Measurements from ENCODE around the gene PIP4K2C. TPM values are rescaled to one million over a fixed set of nuclear protein-coding genes. Genes with fewer than 3 reads are reported as not detected.

PIP4K2C gene
- total and polyA plus RNA-seq, 2 experiments from 2014 or later, result 10.8 to 30.6 TPM

DNA sequence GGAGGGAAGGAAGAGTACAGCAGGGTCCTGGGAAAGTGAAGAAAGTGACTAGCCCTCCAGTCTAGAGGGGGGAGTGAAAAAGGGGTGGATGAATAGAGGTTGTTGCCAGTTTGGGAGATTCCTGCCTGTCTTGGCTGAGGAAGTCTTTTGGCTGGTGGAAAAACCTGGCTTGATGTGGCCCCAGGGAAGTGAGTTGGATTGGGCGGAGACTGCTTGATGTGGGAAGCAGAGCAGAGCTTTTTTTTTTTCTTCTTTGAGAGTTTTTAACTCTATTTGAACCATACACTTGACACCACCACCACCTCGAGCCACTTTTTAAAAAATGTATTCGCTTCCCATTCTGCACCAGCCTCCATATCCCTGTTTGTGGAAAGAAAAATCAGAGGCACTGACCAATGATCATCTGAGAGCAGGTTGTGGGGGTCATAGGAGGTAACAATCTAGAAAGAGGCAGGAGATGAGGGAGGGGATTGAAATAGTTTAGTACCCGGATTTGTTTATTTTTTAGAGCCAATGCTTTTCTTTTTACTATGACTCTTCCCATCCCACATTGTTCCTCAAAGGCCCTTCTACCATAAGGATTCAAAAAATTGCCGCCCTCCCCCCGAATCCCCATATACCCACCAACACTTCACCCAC lies 12.9 kb downstream of the PIP4K2C start:
- H3K27me3 Mint-ChIP-seq (ENCODE audit: insufficient read depth, low read depth, poor library complexity), result peaks cover 23% of the 10 kb centered on the region
- Histone ChIP-seq H3K4me1 (ENCODE audit: insufficient read depth) (peaks cover 24% of the 10 kb centered on the region), H3K27me3 (ENCODE audit: insufficient read depth) (0 out of 2 replicates have a peak, but pooled peaks cover 6% of the 10 kb centered on the region), H3K79me2 (replicated peaks; ENCODE audit: insufficient read depth) (peaks cover 12% of the 10 kb centered on the region), H3K4me2 (peak overlapping the region; percentile 96), H4K20me1 (replicated peaks; ENCODE audit: insufficient read depth) (no peaks in the 10 kb centered on the region; the same call in none of the 2 replicates), H2AFZ (peak overlapping the region; percentile 97), H3K4me3 (peak overlapping the region; percentile 93), H3K36me3 (ENCODE audit: insufficient read depth) (peaks cover 16% of the 10 kb centered on the region), H3K27ac (ENCODE audit: low read depth) (peak overlapping the region; percentile 48; the same call in 1 of the 2 replicates), H3F3A (replicated peaks; ENCODE audit: low read depth) (peaks cover 5% of the 10 kb centered on the region; the same call in 1 of the 2 replicates), H3K9me2 (ENCODE audit: insufficient read depth) (no peaks in the 10 kb centered on the region)
- ATAC-seq (peak; percentile 52), DNase-seq (ENCODE audit: low spot score) (peak; percentile 75)
- peak overlapping the region; percentile 87 for H3K4me3 Mint-ChIP-seq
- H3K36me3 Mint-ChIP-seq (ENCODE audit: low read depth), result peaks cover 38% of the 10 kb centered on the region
- no peaks in the 10 kb centered on the region for H3K9me3 Mint-ChIP-seq
- H3K4me1 Mint-ChIP-seq, result peaks cover 38% of the 10 kb centered on the region
- TF ChIP-seq, protein P1, sequence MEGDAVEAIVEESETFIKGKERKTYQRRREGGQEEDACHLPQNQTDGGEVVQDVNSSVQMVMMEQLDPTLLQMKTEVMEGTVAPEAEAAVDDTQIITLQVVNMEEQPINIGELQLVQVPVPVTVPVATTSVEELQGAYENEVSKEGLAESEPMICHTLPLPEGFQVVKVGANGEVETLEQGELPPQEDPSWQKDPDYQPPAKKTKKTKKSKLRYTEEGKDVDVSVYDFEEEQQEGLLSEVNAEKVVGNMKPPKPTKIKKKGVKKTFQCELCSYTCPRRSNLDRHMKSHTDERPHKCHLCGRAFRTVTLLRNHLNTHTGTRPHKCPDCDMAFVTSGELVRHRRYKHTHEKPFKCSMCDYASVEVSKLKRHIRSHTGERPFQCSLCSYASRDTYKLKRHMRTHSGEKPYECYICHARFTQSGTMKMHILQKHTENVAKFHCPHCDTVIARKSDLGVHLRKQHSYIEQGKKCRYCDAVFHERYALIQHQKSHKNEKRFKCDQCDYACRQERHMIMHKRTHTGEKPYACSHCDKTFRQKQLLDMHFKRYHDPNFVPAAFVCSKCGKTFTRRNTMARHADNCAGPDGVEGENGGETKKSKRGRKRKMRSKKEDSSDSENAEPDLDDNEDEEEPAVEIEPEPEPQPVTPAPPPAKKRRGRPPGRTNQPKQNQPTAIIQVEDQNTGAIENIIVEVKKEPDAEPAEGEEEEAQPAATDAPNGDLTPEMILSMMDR (conservative IDR thresholded peaks at IDR 0.05; ENCODE audit: low read depth in 2 of 2), result no peak
- TF ChIP-seq, protein P2, sequence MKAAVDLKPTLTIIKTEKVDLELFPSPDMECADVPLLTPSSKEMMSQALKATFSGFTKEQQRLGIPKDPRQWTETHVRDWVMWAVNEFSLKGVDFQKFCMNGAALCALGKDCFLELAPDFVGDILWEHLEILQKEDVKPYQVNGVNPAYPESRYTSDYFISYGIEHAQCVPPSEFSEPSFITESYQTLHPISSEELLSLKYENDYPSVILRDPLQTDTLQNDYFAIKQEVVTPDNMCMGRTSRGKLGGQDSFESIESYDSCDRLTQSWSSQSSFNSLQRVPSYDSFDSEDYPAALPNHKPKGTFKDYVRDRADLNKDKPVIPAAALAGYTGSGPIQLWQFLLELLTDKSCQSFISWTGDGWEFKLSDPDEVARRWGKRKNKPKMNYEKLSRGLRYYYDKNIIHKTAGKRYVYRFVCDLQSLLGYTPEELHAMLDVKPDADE (IDR thresholded peaks at IDR 0.05), result no peak
- TF ChIP-seq ZNF331 (CRISPR knock-in tag; IDR thresholded peaks at IDR 0.05; ENCODE audit: low read depth), result no peak
- no peak for TF ChIP-seq REST (IDR thresholded peaks at IDR 0.05; ENCODE audit: unreplicated experiment)
- TF ChIP-seq POLR2AphosphoS5 (IDR thresholded peaks at IDR 0.05; ENCODE audit: low read depth), result no peak
- TF ChIP-seq ZNF462 (CRISPR knock-in tag; IDR thresholded peaks at IDR 0.05), result no peak
- TF ChIP-seq CREB1 (CRISPR knock-in tag; IDR thresholded peaks at IDR 0.05; ENCODE audit: low read depth), result no peak
- TF ChIP-seq NANOG (IDR thresholded peaks at IDR 0.05; ENCODE audit: borderline replicate concordance), result no peak
- no peak for TF ChIP-seq ZNF114 (CRISPR knock-in tag; IDR thresholded peaks at IDR 0.05)
- peak overlapping the region; percentile 88 for H3K27ac Mint-ChIP-seq
